GM23338 (cell line): Measurements from ENCODE around the gene THAP6. TPM values are rescaled to one million over a fixed set of nuclear protein-coding genes. Genes with fewer than 3 reads are reported as not detected.

Source experiments
- ATAC-seq: fragments of 200-7000 bp; cut with Tn5 transposase; 3 replicates; pipeline ENCODE4 v1.9.1; 2020
- DNase-seq: peaks from one replicate; pipeline ENCODE4 v3.0.0-alpha.2; 2015; ENCODE audit warnings: low spot score
- H2AFZ ChIP-seq: fragments of 200-600 bp; sonication (generic); 2 replicates; pipeline ENCODE4 v1.8.0; 2016; ENCODE audit warnings: antibody characterized with exemption, mild to moderate bottlenecking, moderate library complexity
- H3F3A ChIP-seq: fragments of 200-600 bp; sonication (generic); replicated peaks from 2 replicates; pipeline ENCODE4 v1.8.0; 2017; ENCODE audit warnings: antibody characterized with exemption, mixed run types, low read depth
- H3K27ac ChIP-seq: fragments of 200-600 bp; sonication (generic); 2 replicates; pipeline ENCODE4 v1.6.1; 2016; ENCODE audit warnings: low read depth
- H3K27me3 ChIP-seq: fragments of 200-600 bp; sonication (generic); 2 replicates; pipeline ENCODE4 v1.8.0; 2016; ENCODE audit warnings: mild to moderate bottlenecking, mixed run types, moderate library complexity; ENCODE audit not compliant: insufficient read depth
- H3K36me3 ChIP-seq: fragments of 200-600 bp; sonication (generic); 2 replicates; pipeline ENCODE4 v1.8.0; 2016; ENCODE audit warnings: mild to moderate bottlenecking; ENCODE audit not compliant: insufficient read depth
- H3K4me1 ChIP-seq: fragments of 200-600 bp; sonication (generic); 2 replicates; pipeline ENCODE4 v1.8.0; 2016; ENCODE audit warnings: mild to moderate bottlenecking, moderate library complexity; ENCODE audit not compliant: insufficient read depth
- H3K4me2 ChIP-seq: fragments of 200-600 bp; sonication (generic); 2 replicates; pipeline ENCODE4 v1.7.1; 2017; ENCODE audit warnings: mixed run types
- H3K4me3 ChIP-seq: fragments of 200-600 bp; sonication (generic); 2 replicates; pipeline ENCODE4 v1.6.1; 2016; ENCODE audit warnings: mixed run types
- H3K79me2 ChIP-seq: fragments of 200-600 bp; sonication (generic); replicated peaks from 2 replicates; pipeline ENCODE4 v1.8.0; 2017; ENCODE audit warnings: mild to moderate bottlenecking; ENCODE audit not compliant: insufficient read depth
- H3K9me2 ChIP-seq: fragments of 200-600 bp; sonication (generic); 2 replicates; pipeline ENCODE4 v1.8.0; 2017; ENCODE audit not compliant: insufficient read depth
- H4K20me1 ChIP-seq: fragments of 200-600 bp; sonication (generic); replicated peaks from 2 replicates; pipeline ENCODE4 v1.8.0; 2017; ENCODE audit warnings: mild to moderate bottlenecking; ENCODE audit not compliant: insufficient read depth
- H3K27ac Mint-ChIP-seq: 2 replicates; pipeline ENCODE4 v1.8.0; 2020; ENCODE audit warnings: inconsistent platforms, mild to moderate bottlenecking, moderate library complexity, mixed read lengths
- H3K27me3 Mint-ChIP-seq: 3 replicates; pipeline ENCODE4 v1.8.0; 2022; ENCODE audit warnings: low read depth, mild to moderate bottlenecking, moderate library complexity, mixed read lengths, inconsistent platforms; ENCODE audit not compliant: insufficient read depth, poor library complexity
- H3K36me3 Mint-ChIP-seq: 3 replicates; pipeline ENCODE4 v1.8.0; 2021; ENCODE audit warnings: low read depth, mild to moderate bottlenecking, inconsistent platforms, moderate library complexity, mixed read lengths
- H3K4me1 Mint-ChIP-seq: 3 replicates; pipeline ENCODE4 v1.8.0; 2020; ENCODE audit warnings: mild to moderate bottlenecking, inconsistent platforms, mixed read lengths
- H3K4me3 Mint-ChIP-seq: 3 replicates; pipeline ENCODE4 v1.8.0; 2021; ENCODE audit warnings: moderate library complexity, mild to moderate bottlenecking, inconsistent platforms, mixed read lengths
- H3K9me3 Mint-ChIP-seq: 3 replicates; pipeline ENCODE4 v1.8.0; 2020; ENCODE audit warnings: moderate library complexity, mild to moderate bottlenecking, inconsistent platforms, mixed read lengths
- CREB1 ChIP-seq: fragments of 250-450 bp; sonication (Bioruptor Pico); IDR thresholded peaks from 2 replicates; pipeline ENCODE4 v1.5.0; 2020; ENCODE audit warnings: low read depth, mild to moderate bottlenecking, moderate library complexity
- CTCF ChIP-seq, 2 experiments: fragments of 200-600 bp in 1 of 2; sonication (generic) in 1 of 2; conservative IDR thresholded peaks; 2 replicates each; pipeline versions ENCODE4 v1.5.1 to v1.6.1; 2016 to 2017; ENCODE audit warnings: antibody characterized with exemption in 2 of 2, low read depth in 2 of 2, mild to moderate bottlenecking in 2 of 2, moderate library complexity in 1 of 2
- ETS1 ChIP-seq: IDR thresholded peaks from 2 replicates; pipeline ENCODE4 v1.6.1; 2016; ENCODE audit warnings: antibody characterized with exemption
- EZH2 ChIP-seq: fragments of 200-600 bp; sonication (generic); IDR thresholded peaks from one replicate; pipeline ENCODE4 v1.8.0; 2017; ENCODE audit warnings: antibody characterized with exemption, mild to moderate bottlenecking, low read depth; ENCODE audit not compliant: unreplicated experiment
- EZH2phosphoT487 ChIP-seq: fragments of 200-600 bp; sonication (generic); IDR thresholded peaks from one replicate; pipeline ENCODE4 v1.8.1; 2018; ENCODE audit warnings: antibody characterized with exemption; ENCODE audit not compliant: unreplicated experiment
- JUNB ChIP-seq: IDR thresholded peaks from one replicate; pipeline ENCODE4 v1.6.1; 2016; ENCODE audit warnings: antibody characterized with exemption; ENCODE audit not compliant: unreplicated experiment
- NANOG ChIP-seq: IDR thresholded peaks from 2 replicates; pipeline ENCODE4 v1.6.1; 2016; ENCODE audit warnings: antibody characterized with exemption, borderline replicate concordance
- POLR2AphosphoS5 ChIP-seq: IDR thresholded peaks from 2 replicates; pipeline ENCODE4 v1.6.1; 2016; ENCODE audit warnings: antibody characterized with exemption, low read depth
- REST ChIP-seq: IDR thresholded peaks from one replicate; pipeline ENCODE4 v1.6.1; 2018; ENCODE audit warnings: antibody characterized with exemption; ENCODE audit not compliant: unreplicated experiment
- STAT1 ChIP-seq: IDR thresholded peaks from one replicate; pipeline ENCODE4 v1.6.1; 2016; ENCODE audit warnings: antibody characterized with exemption; ENCODE audit not compliant: unreplicated experiment
- ZNF114 ChIP-seq: fragments of 250-450 bp; sonication (Bioruptor Pico); IDR thresholded peaks from 2 replicates; pipeline ENCODE4 v1.5.0; 2020; ENCODE audit warnings: mild to moderate bottlenecking, moderate library complexity
- ZNF331 ChIP-seq: fragments of 250-450 bp; sonication (Bioruptor Pico); IDR thresholded peaks from 2 replicates; pipeline ENCODE4 v1.5.0; 2020; ENCODE audit warnings: low read depth, mild to moderate bottlenecking, moderate library complexity
- polyA plus RNA-seq: library from polyadenylated mRNA; unstranded; fragments of >200 nt; fragmentation: Nextera tagmentation; extraction: Ambion mirVana; gene quantifications from 2 replicates; pipeline ENCODE4 v1.2.1, GENCODE V29; 2016
- total RNA-seq: library from RNA; depleted of rRNA; stranded (reverse); fragments of >200 nt; shearing (Covaris generic); gene quantifications from 2 replicates; pipeline ENCODE4 v1.2.3, GENCODE V29; 2014

Gene THAP6
- total and polyA plus RNA-seq, 2 experiments from 2014 or later, result 9.0 to 15.2 TPM

GRCh38 chr4:75514949-75515612 lies 808 bp downstream of the THAP6 start:
- DNase-seq (no peak), ATAC-seq (no peak)
- Histone ChIP-seq H3K4me1 (peaks cover 38% of the 10 kb centered on the region), H3K36me3 (peaks cover 18% of the 10 kb centered on the region; the same call in 1 of the 2 replicates), H3K4me2 (peak overlapping the region; percentile 97), H3K27me3 (no peaks in the 10 kb centered on the region), H2AFZ (peak overlapping the region; percentile 95), H3K9me2 (no peaks in the 10 kb centered on the region), H4K20me1 (peaks cover 15% of the 10 kb centered on the region; the same call in 1 of the 2 replicates), H3K79me2 (peaks cover 33% of the 10 kb centered on the region), H3K27ac (peak overlapping the region; percentile 92), H3F3A (no peaks in the 10 kb centered on the region), H3K4me3 (peak overlapping the region; percentile 87)
- Mint-ChIP-seq H3K4me1 (peaks cover 17% of the 10 kb centered on the region), H3K4me3 (no peak overlapping the region; the same call in 1 of the 3 replicates), H3K27me3 (peaks cover 7% of the 10 kb centered on the region), H3K27ac (peak overlapping the region; percentile 79), H3K9me3 (no peaks in the 10 kb centered on the region; the same call in 2 of the 3 replicates), H3K36me3 (peaks cover 33% of the 10 kb centered on the region)
- TF ChIP-seq CTCF (conservative IDR thresholded peaks at IDR 0.05; ENCODE audit: low read depth in 2 of 2), result no peak
- no peak for TF ChIP-seq ZNF114 (CRISPR knock-in tag)

GRCh38 chr4:75516144-75516543 lies 1.9 kb downstream of the THAP6 start:
- Histone ChIP-seq H3K4me2 (no peak overlapping the region), H3K36me3 (peaks cover 18% of the 10 kb centered on the region; the same call in 1 of the 2 replicates), H3K4me3 (no peak overlapping the region), H3K9me2 (no peaks in the 10 kb centered on the region), H3K27ac (no peak overlapping the region), H3K4me1 (peaks cover 32% of the 10 kb centered on the region), H3K79me2 (peaks cover 22% of the 10 kb centered on the region), H2AFZ (no peak overlapping the region), H3K27me3 (no peaks in the 10 kb centered on the region), H3F3A (no peaks in the 10 kb centered on the region), H4K20me1 (peaks cover 6% of the 10 kb centered on the region; the same call in 1 of the 2 replicates)
- DNase-seq, result no peak
- Mint-ChIP-seq H3K27me3 (peaks cover 7% of the 10 kb centered on the region), H3K36me3 (peaks cover 31% of the 10 kb centered on the region), H3K4me3 (no peak overlapping the region), H3K27ac (no peak overlapping the region), H3K9me3 (no peaks in the 10 kb centered on the region; the same call in 2 of the 3 replicates), H3K4me1 (peaks cover 9% of the 10 kb centered on the region)
- no peak for ATAC-seq
- no peak for TF ChIP-seq CTCF (conservative IDR thresholded peaks at IDR 0.05; ENCODE audit: low read depth in 2 of 2)
- no peak for TF ChIP-seq JUNB
- TF ChIP-seq STAT1, result no peak
- TF ChIP-seq NANOG, result no peak
- no peak for TF ChIP-seq ZNF114 (CRISPR knock-in tag)
- TF ChIP-seq ZNF331 (CRISPR knock-in tag), result no peak
- TF ChIP-seq ETS1, result no peak
- no peak for TF ChIP-seq CREB1 (CRISPR knock-in tag)
- no peak for TF ChIP-seq POLR2AphosphoS5
- TF ChIP-seq REST, result no peak
- no peak for TF ChIP-seq EZH2
- no peak for TF ChIP-seq EZH2phosphoT487
